GM12873 (cell line): ENCODE measurements around the gene RTEL1.

Source experiments
- CTCF ChIP-seq: IDR thresholded peaks from 2 replicates; pipeline ENCODE4 v1.5.1; 2012; ENCODE audit warnings: low read depth, mild to moderate bottlenecking, moderate library complexity, low read length, control low read depth; ENCODE audit not compliant: insufficient read depth; ENCODE audit errors: missing control alignments

RTEL1 gene

DNA sequence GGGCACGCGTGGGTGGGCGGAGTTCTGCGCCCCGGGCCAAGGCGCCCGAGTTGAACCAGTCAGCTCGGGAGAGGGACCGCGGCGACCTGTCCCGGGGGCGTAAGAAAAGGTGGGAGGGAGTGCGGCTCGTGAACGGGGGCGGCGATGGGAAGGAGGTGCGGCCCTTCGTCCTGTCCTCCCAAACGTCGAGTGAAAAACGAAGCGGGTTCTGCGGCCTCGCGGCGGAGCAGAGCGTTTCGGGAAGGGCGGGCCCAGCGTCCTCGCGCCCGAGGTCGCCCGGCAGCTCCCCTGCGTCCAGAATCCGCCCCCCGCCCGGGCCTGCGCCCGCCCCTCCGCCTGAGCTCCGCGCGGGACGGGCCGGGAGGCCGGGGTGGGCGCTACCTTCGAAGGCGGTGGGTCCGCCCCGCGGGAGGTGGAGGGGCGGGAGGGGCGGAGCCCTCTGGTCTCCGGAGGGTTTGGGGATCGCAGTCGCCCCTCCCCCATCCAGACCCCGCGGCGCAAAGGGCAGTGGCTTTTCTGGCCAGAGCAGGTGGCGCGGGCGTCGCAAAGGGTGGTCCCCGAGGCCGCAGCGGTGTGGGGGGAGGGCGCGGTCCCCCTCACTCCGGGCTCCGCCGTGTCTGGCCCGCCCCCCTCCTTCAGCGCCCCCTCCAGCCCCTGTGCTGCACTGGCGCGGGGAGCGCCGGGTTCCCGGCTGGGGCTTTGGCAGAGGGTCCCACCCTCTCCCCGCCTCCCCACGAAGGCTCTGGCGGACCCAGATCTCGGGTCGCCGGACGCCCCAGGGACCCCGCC lies 5.7 kb upstream of the RTEL1 start:
- TF ChIP-seq CTCF: no peak

DNA sequence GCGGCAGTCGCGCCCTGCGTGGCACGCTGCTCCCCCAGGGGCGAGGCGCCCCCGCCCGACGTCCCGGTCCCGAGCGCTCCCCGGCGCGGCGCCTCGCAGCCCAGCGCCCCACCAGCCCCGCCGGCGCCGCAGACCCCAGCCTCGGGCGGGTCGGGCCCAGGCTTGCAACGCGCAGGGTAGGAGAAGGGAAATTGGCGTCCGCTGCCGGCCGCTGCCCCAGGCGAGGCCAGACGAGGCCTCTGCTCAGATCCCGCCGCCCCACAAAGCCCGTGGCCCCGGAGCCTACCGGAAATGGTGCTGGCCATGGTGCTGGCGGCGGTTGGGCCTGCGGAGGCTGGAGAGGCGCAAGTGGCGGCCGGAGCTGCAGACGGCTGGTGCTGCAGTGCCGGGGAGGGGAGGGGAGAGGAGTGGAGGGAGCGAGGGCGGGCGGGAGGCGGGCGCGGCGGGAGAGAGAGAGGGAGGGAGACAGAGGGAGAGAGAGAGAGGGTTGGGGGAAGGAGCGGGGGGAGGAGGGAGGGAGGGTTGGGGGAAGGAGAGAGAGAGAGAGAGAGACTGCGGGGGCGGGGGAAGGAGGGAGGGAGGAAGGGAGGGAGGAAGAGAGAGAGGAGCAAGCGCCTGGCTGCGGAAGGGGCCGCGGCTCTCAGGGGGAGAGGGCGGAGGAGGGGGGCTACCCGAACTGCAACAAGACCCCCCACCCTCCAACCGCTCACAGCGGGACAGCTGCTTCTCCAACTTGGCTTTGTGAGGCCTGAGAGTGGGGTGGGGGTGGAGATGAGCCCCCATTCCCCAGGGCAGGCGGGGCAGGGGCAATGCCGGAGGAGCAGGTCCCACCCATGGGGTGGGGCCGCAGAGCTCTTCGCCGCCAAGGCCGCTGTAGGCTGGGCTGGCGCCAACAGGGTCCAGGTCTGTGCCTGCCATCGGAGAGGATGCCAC lies 4.8 kb upstream of the RTEL1 start, which contains the start of gene STMN3:
TSS of gene STMN3 (minus strand) at position 384 of the 933 bp plus-strand sequence. CDS start at position 305, 79 bp downstream.
- TF ChIP-seq CTCF: no peak

DNA sequence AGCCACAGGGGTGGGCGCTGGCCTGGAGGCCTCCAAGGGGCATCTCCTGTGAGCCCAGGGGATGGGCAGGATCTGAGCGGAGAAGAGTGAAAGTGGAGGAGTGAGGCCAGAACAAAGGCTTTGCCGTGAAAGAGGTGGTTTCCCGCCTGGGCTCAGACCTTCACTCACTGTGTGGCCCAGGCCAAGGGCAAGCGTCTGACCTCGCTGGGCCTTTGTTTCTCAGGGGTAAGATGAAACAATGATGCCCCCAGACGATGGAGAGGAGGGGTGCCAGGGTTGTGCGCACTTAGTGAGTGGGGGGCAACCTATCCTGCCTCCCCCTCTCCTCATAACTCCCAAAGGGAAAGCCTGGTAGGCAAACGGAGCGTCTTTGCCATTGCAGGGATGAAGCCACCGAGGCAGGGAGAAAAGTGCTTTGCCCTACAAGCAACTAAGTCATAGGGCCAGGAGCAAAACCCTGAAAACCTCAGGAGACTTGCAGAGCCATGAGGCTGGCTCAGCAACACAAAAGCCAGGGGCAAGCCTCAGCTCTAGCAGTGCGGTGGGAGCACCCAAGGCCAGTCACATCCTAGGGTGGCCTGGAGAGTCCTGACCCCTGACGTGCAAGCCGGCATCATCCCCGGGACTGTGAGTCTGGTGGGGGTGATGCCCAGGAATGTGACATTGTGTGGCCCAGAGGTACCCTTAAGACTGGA lies 4.0 kb upstream of the RTEL1 start:
- no peak for TF ChIP-seq CTCF

- no peak for TF ChIP-seq CTCF
Measured at GRCh38 chr20:63655249-63655648, 2.9 kb upstream of the RTEL1 start.

- no peak for TF ChIP-seq CTCF
Measured at GRCh38 chr20:63656451-63656850, 1.7 kb upstream of the RTEL1 start.

- TF ChIP-seq CTCF: no peak
Measured at GRCh38 chr20:63657260-63657936, 714 bp upstream of the RTEL1 start.
